ENCODE data around the gene TMEM259. TPM values are rescaled to one million over a fixed set of nuclear protein-coding genes. Genes with fewer than 3 reads are reported as not detected.
A peak's percentile ranks its signal among the peaks of the same experiment; 100 is the strongest.

Gene TMEM259
- total and polyA plus RNA-seq, 2 of the 13 experiments (the other 11 are each of a cell fraction or from before 2014, with no cell fraction given): 64.7 to 164 TPM

GRCh38 chr19:1067341-1067957 is 46.5 kb upstream of the TMEM259 start:
- Histone ChIP-seq H3K27me3 (ENCODE audit: control insufficient read depth in 1 of 2, insufficient read depth in 2 of 2, low read length in 2 of 2) (no peaks in the 10 kb centered on the region), H4K20me1 (ENCODE audit: insufficient read depth, low read length) (no peaks in the 10 kb centered on the region), H3K27ac (ENCODE audit: extremely low read length, insufficient read depth, low read length) (no peak overlapping the region), H3K9ac (ENCODE audit: insufficient read depth, low read depth, low read length) (peak overlapping the region; percentile 54; the same call in 1 of the 2 replicates), H3K4me2 (ENCODE audit: low read depth, low read length) (peak overlapping the region; percentile 86), H3K4me1 (ENCODE audit: insufficient read depth, low read length) (peaks cover 38% of the 10 kb centered on the region), H3K9me3 (ENCODE audit: low read length) (no peaks in the 10 kb centered on the region), H3K4me3 (replicated peaks in 1 of 3; ENCODE audit: insufficient read depth in 1 of 3, low read depth in 2 of 3, low read length in 3 of 3) (peak overlapping the region; percentile 71 to 78 (median 77)), H2AFZ (ENCODE audit: low read length) (no peak overlapping the region), H3K79me2 (ENCODE audit: insufficient read depth, low read length) (no peaks in the 10 kb centered on the region), H3K36me3 (replicated peaks in 1 of 2; ENCODE audit: control insufficient read depth in 1 of 2, insufficient read depth in 2 of 2, low read length in 2 of 2) (no peaks in the 10 kb centered on the region)
- no peak for DNase-seq (ENCODE audit: low spot score)
- TF ChIP-seq PHB2 (IDR thresholded peaks at IDR 0.05; ENCODE audit: partially characterized antibody) (no peak), ZNF788 (CRISPR knock-in tag; IDR thresholded peaks at IDR 0.05; ENCODE audit: borderline replicate concordance) (0 out of 2 replicates have a peak, but pooled peaks have one; percentile 9), ZNF619 (CRISPR knock-in tag; IDR thresholded peaks at IDR 0.05) (0 out of 2 replicates have a peak, but pooled peaks have one; percentile 57), YEATS4 (CRISPR knock-in tag; IDR thresholded peaks at IDR 0.05; ENCODE audit: borderline replicate concordance) (0 out of 2 replicates have a peak, but pooled peaks have one; percentile 20), KDM5B (CRISPR knock-in tag; IDR thresholded peaks at IDR 0.05; ENCODE audit: borderline replicate concordance) (peak; percentile 9; the same call in 1 of the 2 replicates), SNAPC4 (CRISPR knock-in tag; IDR thresholded peaks at IDR 0.05) (0 out of 2 replicates have a peak, but pooled peaks have one; percentile 56), ATAD3A (CRISPR knock-in tag; IDR thresholded peaks at IDR 0.05) (no peak), ZNF777 (CRISPR knock-in tag; IDR thresholded peaks at IDR 0.05) (0 out of 2 replicates have a peak, but pooled peaks have one; percentile 16)
- POLR2A ChIA-PET: interaction anchor here (0.9 to 2.7 kb wide), 10 partner anchors 8 to 201 kb away, joined by 3 to 9 read pairs (median 5); partner anchors contain the start of genes CIRBP, CNN2, GPX4 and RNU6-2
- 0% methylated on average over 8 of the region's 38 CpGs for WGBS (ENCODE audit: low lambda C conversion rate)
- peak; percentile 17 for ATAC-seq
- intact Hi-C loops (cut with micrococcal nuclease; ENCODE audit: unreplicated experiment) (no loop called here), in situ Hi-C loops (cut with HindIII; ENCODE audit: extremely low pct_ligation_motif_present, low pct_unique_long_range_greater_than_20kb) (loop anchor here (5.0 kb wide), 1 partner anchor 35 kb away; the partner anchor contains the start of gene GPX4)
- CTCF ChIA-PET (ENCODE audit: low intra/inter-chr PET ratio, low total read pairs): no interaction called here
- FAIRE-seq: no peak
- no TSS peak for BruUV-seq (replicated peaks)

Data from HepG2 (cell line).